T-cell (primary cell): ENCODE data around the gene PHF1. TPM values are rescaled to one million over a fixed set of nuclear protein-coding genes. Genes with fewer than 3 reads are reported as not detected.

Experiments
- ATAC-seq, 4 experiments: fragments of 200-7000 bp in 3 of 4; fragments of 150-1000 bp in 1 of 4; cut with Tn5 transposase; replicated peaks in 1 of 4; 1 replicate in 3 of 4; 2 replicates in 1 of 4; pipeline ENCODE4 v1.10.0; 2021; ENCODE audit warnings: moderate library complexity in 3 of 4, mild to moderate bottlenecking in 2 of 4, moderate number of reproducible peaks in 1 of 4
- CTCF ChIA-PET, 2 donors: fragments of 300-600 bp; sonication (Branson Sonifier 250); formaldehyde crosslinking; loops; one replicate each; lab custom pipeline; 2022; ENCODE audit warnings: antibody characterized with exemption in 2 of 2; lab: Charles Lee
- POLR2A ChIA-PET, 2 donors: fragments of 300-600 bp; sonication (Branson Sonifier 250); formaldehyde crosslinking; loops; one replicate each; lab custom pipeline; 2022; ENCODE audit warnings: antibody characterized with exemption in 2 of 2; lab: Charles Lee
- DNase-seq, 35 experiments: peaks; one replicate each; pipeline versions ENCODE4 v3.0.0 to v3.0.0-alpha.2; 2013 to 2023
- H3K27ac ChIP-seq: one replicate; pipeline ENCODE4 v1.5.1; 2013; ENCODE audit warnings: low read length
- H3K27me3 ChIP-seq, 2 experiments: replicated peaks in 1 of 2; 1 replicate in 1 of 2; 2 replicates in 1 of 2; pipeline versions ENCODE4 v1.6.1 to v1.7.0; 2013; ENCODE audit warnings: low read length in 1 of 2, mixed read lengths in 1 of 2; ENCODE audit not compliant: control insufficient read depth in 2 of 2, insufficient read depth in 2 of 2; ENCODE audit errors: extremely low read depth in 1 of 2
- H3K36me3 ChIP-seq, 2 donors: 1 replicate in 1 of 2; 2 replicates in 1 of 2; pipeline versions ENCODE4 v1.6.1 to v1.7.0; 2013; ENCODE audit warnings: low read length in 1 of 2; ENCODE audit not compliant: control insufficient read depth in 2 of 2, insufficient read depth in 1 of 2; ENCODE audit errors: extremely low read depth in 1 of 2
- H3K4me1 ChIP-seq, 2 experiments: 1 replicate in 1 of 2; 2 replicates in 1 of 2; pipeline versions ENCODE4 v1.6.1 to v1.7.0; 2013; ENCODE audit warnings: low read length in 2 of 2, mixed read lengths in 1 of 2; ENCODE audit not compliant: insufficient read depth in 2 of 2, control insufficient read depth in 1 of 2; ENCODE audit errors: extremely low read depth in 1 of 2
- H3K4me3 ChIP-seq, 2 donors: 1 replicate in 1 of 2; 2 replicates in 1 of 2; pipeline versions ENCODE4 v1.5.1 to v1.7.0; 2013; ENCODE audit warnings: mild to moderate bottlenecking in 2 of 2, low read length in 1 of 2, moderate library complexity in 1 of 2; ENCODE audit not compliant: control insufficient read depth in 1 of 2; ENCODE audit errors: extremely low read depth in 1 of 2
- H3K9me3 ChIP-seq: 2 replicates; pipeline ENCODE4 v1.7.0; 2013
- H3K27ac Mint-ChIP-seq, 2 donors: one replicate each; pipeline ENCODE4 v1.8.0; 2020 to 2021; ENCODE audit warnings: mild to moderate bottlenecking in 2 of 2, mixed read lengths in 2 of 2
- H3K27me3 Mint-ChIP-seq, 2 donors: one replicate each; pipeline ENCODE4 v1.8.0; 2021 to 2022; ENCODE audit warnings: mixed read lengths in 2 of 2
- H3K36me3 Mint-ChIP-seq: one replicate; pipeline ENCODE4 v1.8.0; 2021; ENCODE audit warnings: mixed read lengths
- H3K4me1 Mint-ChIP-seq, 3 donors: one replicate each; pipeline ENCODE4 v1.8.0; 2020 to 2022; ENCODE audit warnings: mixed read lengths in 3 of 3, mild to moderate bottlenecking in 1 of 3
- H3K4me3 Mint-ChIP-seq, 3 donors: one replicate each; pipeline ENCODE4 v1.8.0; 2020 to 2022; ENCODE audit warnings: mild to moderate bottlenecking in 3 of 3, mixed read lengths in 3 of 3, moderate library complexity in 3 of 3
- H3K9me3 Mint-ChIP-seq, 3 donors: one replicate each; pipeline ENCODE4 v1.8.0; 2020 to 2022; ENCODE audit warnings: mixed read lengths in 3 of 3
- WGBS: methylation state at CpG from one replicate; pipeline ENCODE4 v1.1.5; 2013; ENCODE audit warnings: missing lambda C conversion rate; ENCODE audit not compliant: insufficient coverage; 5-methylcytosine and 5-hydroxymethylcytosine counted together
- total RNA-seq, 35 experiments: library from RNA in 6 of 35; stranded (reverse) in 6 of 35; fragments of 120-200 nt in 1 of 35; gene quantifications; one replicate each; pipeline versions ENCODE4 v1.2.1 to v1.2.4 and lab custom pipeline; 2013 to 2026

The PHF1 gene
- total RNA-seq, 5 donors from 2014 or later (not counting 1 experiment from before 2014, with no cell fraction given), result 169 to 372 (median 175) TPM

- peaks cover 47 to 84% of the 10 kb centered on the region in 2 experiments for H3K4me1 ChIP-seq
- no peaks in the 10 kb centered on the region for H3K9me3 ChIP-seq
- peak overlapping the region; percentile 85 to 97 (median 87) for H3K4me3 Mint-ChIP-seq
- H3K27ac ChIP-seq, result peak overlapping the region; percentile 88
- peak overlapping the region; percentile 90 to 95 for H3K27ac Mint-ChIP-seq
- no peaks in the 10 kb centered on the region for H3K27me3 ChIP-seq
- ChIA-PET CTCF (interaction anchor here (0.6 to 3.1 kb wide), 7 partner anchors 11 to 197 kb away, joined by 3 to 18 read pairs (median 4); partner anchors contain the start of genes CUTA (in 1 of the 2) and ZBTB9 (in 1 of the 2)), POLR2A (no interaction called here)
- DNase-seq, result peak in 1 of 35 experiments; percentile 27
- no peaks in the 10 kb centered on the region for H3K9me3 Mint-ChIP-seq
- peaks cover 76 to 88% (median 86%) of the 10 kb centered on the region in 3 donors for H3K4me1 Mint-ChIP-seq
- WGBS, result 37% methylated on average over 3 of the region's 5 CpGs
- peaks cover 6% of the 10 kb centered on the region for H3K36me3 Mint-ChIP-seq
- H3K27me3 Mint-ChIP-seq, result no peaks in the 10 kb centered on the region
- H3K36me3 ChIP-seq, result peaks cover 0 to 10% of the 10 kb centered on the region in 2 donors
- H3K4me3 ChIP-seq, result peak overlapping the region; percentile 68 to 71
- no peak for ATAC-seq
These were observed 18.3 kb downstream of the PHF1 start for GRCh38 chr6:33428966-33429749.

- Histone ChIP-seq H3K4me3 (peak overlapping the region; percentile 16 to 71), H3K4me1 (peaks cover 47 to 79% of the 10 kb centered on the region in 2 experiments), H3K27me3 (no peaks in the 10 kb centered on the region), H3K27ac (peak overlapping the region; percentile 88), H3K9me3 (no peaks in the 10 kb centered on the region), H3K36me3 (peaks cover 0 to 10% of the 10 kb centered on the region in 2 donors)
- Mint-ChIP-seq H3K4me1 (peaks cover 72 to 84% (median 83%) of the 10 kb centered on the region in 3 donors), H3K27ac (peak overlapping the region; percentile 90 to 95), H3K27me3 (no peaks in the 10 kb centered on the region), H3K9me3 (no peaks in the 10 kb centered on the region), H3K4me3 (peak overlapping the region; percentile 85 to 97 (median 87)), H3K36me3 (peaks cover 6% of the 10 kb centered on the region)
- ChIA-PET POLR2A (no interaction called here), CTCF (interaction anchor here in 1 of 2 donors (0.6 to 3.1 kb wide), 4 partner anchors 12 to 198 kb away, joined by 3 to 18 read pairs (median 8); partner anchors contain the start of genes CUTA and ZBTB9)
- ATAC-seq (peak in 2 of 4 experiments; percentile 9 to 10), DNase-seq (peak in 12 of 35 experiments; percentile 12 to 59 (median 37))
- WGBS, result no CpG with 5 or more reads among the region's 2 CpGs
These were observed 18.9 kb downstream of the PHF1 start for GRCh38 chr6:33429750-33430052.

GRCh38 chr6:33430334-33430733 lies 19.5 kb downstream of the PHF1 start:
- ChIA-PET CTCF (interaction anchor here in 1 of 2 donors (0.5 to 3.1 kb wide), 8 partner anchors 12 to 1916 kb away, joined by 3 to 18 read pairs (median 4); partner anchors contain the start of genes CUTA and ZBTB9), POLR2A (interaction anchor here (0.7 to 1.5 kb wide), 4 partner anchors 13 to 1327 kb away, joined by 3 to 6 read pairs (median 4); partner anchors contain the start of genes SNRPC (in 1 of the 2) and ZBTB9 (in 1 of the 2))
- Histone ChIP-seq H3K4me3 (peak overlapping the region; percentile 41 to 50), H3K9me3 (no peaks in the 10 kb centered on the region), H3K4me1 (peaks cover 43 to 73% of the 10 kb centered on the region in 2 experiments), H3K27me3 (no peaks in the 10 kb centered on the region), H3K36me3 (peaks cover 0 to 14% of the 10 kb centered on the region in 2 donors), H3K27ac (peak overlapping the region; percentile 88)
- Mint-ChIP-seq H3K36me3 (peaks cover 9% of the 10 kb centered on the region), H3K4me1 (peaks cover 65 to 78% (median 76%) of the 10 kb centered on the region in 3 donors), H3K27ac (peak overlapping the region; percentile 90 to 95), H3K4me3 (peak overlapping the region; percentile 85 to 97 (median 87)), H3K27me3 (no peaks in the 10 kb centered on the region), H3K9me3 (no peaks in the 10 kb centered on the region)
- peak in 1 of 4 experiments; percentile 1 for ATAC-seq
- DNase-seq, result peak in 4 of 35 experiments; percentile 14 to 47 (median 38)
- 6% methylated on average over 2 of the region's 2 CpGs for WGBS

GRCh38 chr6:33430991-33431879 lies 20.4 kb downstream of the PHF1 start:
- Histone ChIP-seq H3K4me3 (peak overlapping the region; percentile 50 to 67), H3K9me3 (no peaks in the 10 kb centered on the region), H3K4me1 (peaks cover 42 to 67% of the 10 kb centered on the region in 2 experiments), H3K36me3 (peaks cover 3 to 22% of the 10 kb centered on the region in 2 donors), H3K27ac (peak overlapping the region; percentile 88), H3K27me3 (no peaks in the 10 kb centered on the region)
- peak overlapping the region; percentile 85 to 97 (median 87) for H3K4me3 Mint-ChIP-seq
- ATAC-seq, result peak; percentile 62 to 73 (median 64)
- no peaks in the 10 kb centered on the region for H3K9me3 Mint-ChIP-seq
- H3K36me3 Mint-ChIP-seq, result peaks cover 18% of the 10 kb centered on the region
- DNase-seq, result peak; percentile 63 to 90 (median 86)
- ChIA-PET CTCF (interaction anchor here in 1 of 2 donors (0.5 to 3.1 kb wide), 9 partner anchors 13 to 1917 kb away, joined by 3 to 18 read pairs (median 4); partner anchors contain the start of genes CUTA, PSMB9, TAP1 and ZBTB9), POLR2A (interaction anchor here (0.7 to 1.5 kb wide), 5 partner anchors 14 to 1326 kb away, joined by 3 to 6 read pairs (median 4); partner anchors contain the start of genes SNRPC (in 1 of the 2) and ZBTB9 (in 1 of the 2))
- no peaks in the 10 kb centered on the region for H3K27me3 Mint-ChIP-seq
- peak overlapping the region; percentile 90 to 95 for H3K27ac Mint-ChIP-seq
- WGBS, result 5% methylated on average over 8 of the region's 12 CpGs
- H3K4me1 Mint-ChIP-seq, result peaks cover 62 to 71% (median 70%) of the 10 kb centered on the region in 3 donors

- Mint-ChIP-seq H3K9me3 (no peaks in the 10 kb centered on the region), H3K4me1 (peaks cover 56 to 64% (median 62%) of the 10 kb centered on the region in 3 donors), H3K27ac (peak overlapping the region; percentile 71 to 83), H3K36me3 (peaks cover 25% of the 10 kb centered on the region), H3K4me3 (peak overlapping the region; percentile 53 to 97 (median 57)), H3K27me3 (no peaks in the 10 kb centered on the region)
- Histone ChIP-seq H3K27me3 (no peaks in the 10 kb centered on the region), H3K4me3 (peak overlapping the region; percentile 50 to 67), H3K36me3 (peaks cover 3 to 28% of the 10 kb centered on the region in 2 donors), H3K27ac (peak overlapping the region; percentile 88), H3K9me3 (no peaks in the 10 kb centered on the region), H3K4me1 (peaks cover 40 to 60% of the 10 kb centered on the region in 2 experiments)
- ChIA-PET CTCF (interaction anchor here in 1 of 2 donors (0.6 to 2.5 kb wide), 2 partner anchors 22 to 184 kb away, joined by 4 to 18 read pairs; partner anchors contain the start of gene ZBTB9), POLR2A (interaction anchor here in 1 of 2 donors (0.7 kb wide), 1 partner anchor 47 kb away, joined by 4 read pairs; no protein-coding TSS in a partner anchor)
- no peak for ATAC-seq
- WGBS, result no CpG with 5 or more reads among the region's 12 CpGs
- DNase-seq, result no peak
These were observed 21.2 kb downstream of the PHF1 start for GRCh38 chr6:33431880-33432541.
